ENCODE data around the gene GAS2.
A peak's percentile ranks its signal among the peaks of the same experiment; 100 is the strongest.

Gene GAS2

DNA sequence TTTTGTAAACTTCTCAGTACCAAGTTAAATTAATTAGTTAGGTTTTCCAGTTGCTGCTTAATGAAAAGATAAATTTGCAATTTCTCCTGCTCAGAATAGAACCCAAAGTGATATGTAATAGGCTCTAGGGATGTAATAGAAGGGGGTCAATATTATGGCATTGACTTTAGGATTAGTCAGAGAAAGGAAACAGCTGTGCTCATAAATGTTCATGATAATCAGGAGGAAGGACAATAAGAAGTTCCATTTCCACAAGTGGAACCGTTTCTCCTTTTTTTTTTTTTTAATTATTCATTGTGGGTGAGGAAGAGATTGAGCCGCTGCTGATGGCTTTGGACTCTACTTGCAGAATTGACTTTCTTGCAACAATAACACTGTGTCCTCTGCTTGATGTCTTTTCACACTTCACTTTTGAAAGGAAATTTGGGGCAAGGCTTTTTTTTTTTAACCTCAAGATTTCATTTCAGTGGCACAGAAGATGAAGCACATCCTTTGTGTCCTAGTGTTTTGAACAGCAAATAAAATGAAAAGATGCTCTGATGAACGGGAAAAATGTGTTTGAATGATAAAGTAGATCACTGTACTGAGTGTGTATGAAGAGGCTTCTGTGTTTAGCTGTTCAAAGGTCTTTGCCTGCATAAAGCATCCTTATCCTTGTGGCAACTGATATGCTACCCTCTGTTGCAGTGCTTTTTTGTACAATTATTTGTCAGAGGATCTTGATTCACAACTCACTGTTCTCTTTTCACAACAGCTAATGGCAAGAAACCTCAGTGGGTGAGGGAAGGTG, 62.4 kb downstream of the GAS2 start:
- no peak for DNase-seq

DNA sequence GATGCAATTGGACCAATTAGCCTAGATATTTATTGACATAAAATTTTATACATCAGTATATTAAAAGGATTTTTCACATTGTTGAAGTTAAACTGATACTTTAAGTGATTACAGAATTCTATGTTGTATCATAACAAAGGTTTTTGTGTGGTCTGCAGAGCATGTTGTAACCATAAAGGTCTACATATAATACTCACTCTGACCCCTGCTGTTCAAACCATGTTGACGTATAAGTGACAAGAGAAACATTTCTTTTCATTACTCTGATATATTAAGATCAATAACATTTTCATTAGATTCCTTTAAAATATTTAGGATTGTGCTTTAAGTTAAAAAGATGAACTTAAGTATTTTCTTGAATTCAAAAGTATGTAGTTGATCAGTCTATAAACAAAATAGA, 63.9 kb downstream of the GAS2 start:
- no peak for DNase-seq

DNA sequence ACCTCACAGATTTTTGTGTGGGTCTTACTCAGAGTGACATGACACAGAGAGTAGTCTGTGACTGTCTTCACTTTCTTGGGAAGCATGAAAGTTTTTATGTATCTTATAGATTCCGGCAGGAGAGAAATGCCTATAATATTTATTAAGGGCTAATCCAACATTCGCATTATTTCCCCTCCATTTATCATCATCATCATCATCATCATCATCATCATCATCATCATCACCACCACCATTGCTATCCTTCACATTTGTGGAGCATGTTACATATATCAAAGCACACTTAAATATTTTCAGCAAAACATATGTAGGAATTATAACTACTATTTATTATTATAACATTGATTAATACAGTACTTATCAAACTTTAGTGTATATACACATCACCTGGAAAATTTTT, 66.2 kb downstream of the GAS2 start:
- no peak for DNase-seq

DNA sequence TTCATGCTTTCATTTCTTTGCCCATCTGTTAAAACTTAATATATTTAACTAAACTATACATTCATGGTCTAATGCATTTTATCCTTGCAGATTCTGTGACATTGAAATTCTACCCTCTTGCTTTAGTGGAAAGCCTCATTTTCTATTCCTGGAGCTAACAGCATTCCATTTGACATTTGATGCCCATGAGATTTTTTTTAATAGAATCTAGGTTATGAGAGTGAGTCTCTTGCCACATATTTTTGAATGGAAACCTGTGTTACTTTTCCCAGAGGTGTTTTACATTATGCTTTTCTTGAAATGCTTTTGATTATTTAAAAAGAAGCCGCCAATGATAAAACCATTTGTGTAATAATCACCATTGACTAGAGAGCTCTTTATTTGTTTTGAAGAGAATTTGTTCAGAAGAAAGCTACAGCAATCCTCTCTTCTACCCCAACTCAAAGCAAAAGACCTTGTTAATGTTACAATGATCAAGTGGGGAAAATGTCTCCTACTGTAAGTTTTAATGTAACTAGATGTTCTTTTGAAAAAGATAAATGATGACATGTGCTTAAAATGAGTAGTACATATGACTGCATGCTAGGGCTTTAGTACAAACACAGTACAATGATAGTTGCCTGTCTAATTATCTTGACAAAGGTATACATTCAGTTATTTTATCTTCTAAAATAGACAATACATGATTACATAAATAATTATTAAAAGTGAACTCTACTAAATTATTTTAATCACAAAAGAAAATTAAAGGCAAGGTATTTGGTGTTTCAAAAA, 67.3 kb downstream of the GAS2 start:
- DNase-seq, result no peak

DNA sequence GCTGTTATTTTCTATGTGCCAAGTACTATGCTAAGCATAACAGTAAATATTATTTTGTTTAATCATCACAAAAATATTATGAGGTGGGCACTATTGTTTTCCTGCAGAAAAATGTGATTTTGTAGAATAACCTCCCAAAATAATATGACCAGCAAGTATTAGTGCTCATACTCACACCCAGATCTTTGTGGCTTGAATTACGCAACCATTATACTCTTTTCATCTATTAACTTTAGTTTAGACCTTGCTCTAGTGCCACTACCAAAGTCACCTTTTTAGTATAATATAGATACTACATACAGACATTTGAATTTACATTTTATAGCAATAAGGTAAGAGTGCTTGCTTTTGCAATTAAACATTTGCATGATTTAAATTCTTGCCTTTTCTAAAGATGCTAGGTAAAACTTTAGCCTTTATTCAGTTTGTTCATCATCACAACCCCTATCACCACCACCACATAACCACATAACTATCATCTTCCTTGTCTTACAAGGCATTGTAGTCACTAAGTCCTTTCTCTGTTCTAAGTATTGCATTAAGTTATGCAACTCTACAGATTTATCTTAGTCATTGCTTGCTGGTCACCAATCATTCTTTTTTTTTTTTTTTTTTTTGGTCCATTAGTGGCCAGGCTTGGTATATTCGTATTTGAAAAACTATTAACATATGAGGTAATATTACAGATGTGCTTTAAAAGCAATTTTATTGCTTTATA, 68.4 kb downstream of the GAS2 start:
- DNase-seq, result no peak

DNA sequence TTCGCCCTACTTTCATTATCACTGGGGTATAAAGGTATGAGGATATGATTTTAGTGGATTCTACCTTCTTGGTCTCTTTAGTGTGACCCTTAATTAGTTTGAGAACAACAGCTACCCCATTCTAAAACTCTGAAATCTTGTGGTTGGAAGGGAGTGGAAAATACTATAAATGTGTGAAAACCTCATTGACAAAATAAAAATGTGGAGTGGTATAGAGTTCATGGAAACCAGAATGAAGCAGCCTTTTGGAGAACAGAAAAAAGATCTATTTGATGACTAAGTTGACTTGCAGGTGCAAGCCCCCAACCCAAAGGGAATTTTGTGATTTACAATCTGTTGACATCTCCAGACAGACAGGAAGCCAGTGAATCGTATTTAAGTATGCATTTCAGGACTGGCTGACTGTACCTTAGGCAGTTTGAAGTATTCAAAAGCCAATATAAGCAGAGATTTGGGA, 75.8 kb downstream of the GAS2 start:
- DNase-seq, result peak; percentile 56

DNA sequence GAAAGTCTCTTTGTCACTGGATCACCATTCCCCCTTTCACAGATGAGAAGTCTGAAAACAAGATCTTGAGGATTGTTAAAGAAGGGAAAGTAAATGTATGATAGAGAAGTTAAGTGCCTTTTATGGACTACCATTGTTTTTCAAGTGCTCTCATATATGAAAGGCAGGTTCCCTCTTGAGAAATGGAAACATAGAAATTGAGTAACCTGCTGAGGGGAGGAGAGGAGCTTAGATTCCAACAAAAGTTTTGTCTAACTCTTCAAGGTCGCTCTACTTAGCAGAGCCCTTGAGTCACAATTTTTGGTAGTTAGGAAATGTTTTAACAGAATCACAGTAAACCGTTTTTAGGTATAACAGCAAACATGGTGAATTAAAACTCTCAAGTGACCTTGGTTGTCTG, 83.1 kb downstream of the GAS2 start:
- no peak for DNase-seq

DNA sequence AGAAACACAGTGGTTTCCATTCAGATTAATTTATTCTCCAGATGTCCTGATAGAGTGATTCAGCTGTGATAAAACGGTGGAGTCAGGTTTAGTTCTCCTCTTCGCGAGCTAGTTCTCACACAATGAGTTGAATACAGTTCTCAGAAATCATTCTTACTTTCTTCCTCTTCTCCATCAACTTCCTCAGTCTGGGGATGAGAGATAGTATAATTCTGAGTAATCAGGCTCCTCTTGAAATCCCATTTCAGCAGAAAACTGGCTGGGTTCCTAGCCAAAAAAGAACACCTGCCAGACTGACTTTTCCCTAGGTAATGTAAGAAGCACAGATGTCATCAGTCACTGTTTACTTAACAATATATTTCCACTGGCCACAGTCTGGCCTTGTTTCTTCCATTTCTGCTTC, 86.5 kb downstream of the GAS2 start:
- peak; percentile 51 for DNase-seq

DNA sequence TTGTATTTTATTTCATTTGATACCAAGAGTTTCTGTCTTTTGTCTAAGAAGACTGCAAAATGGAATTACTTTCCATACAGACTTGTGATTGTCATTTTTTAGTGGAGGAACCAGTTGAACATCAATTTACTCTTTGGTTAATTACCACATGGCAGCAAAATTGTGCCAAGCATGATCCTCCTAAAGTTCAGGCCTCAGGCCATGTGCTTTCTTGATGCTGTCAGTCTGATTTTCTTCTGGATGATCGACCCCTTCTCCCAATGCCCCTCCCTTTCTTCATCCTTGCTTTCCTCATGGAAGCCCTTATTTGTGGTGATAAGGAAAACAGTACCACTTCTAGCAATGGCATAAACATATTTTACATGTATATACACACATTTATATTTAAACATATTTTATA, 87.0 kb downstream of the GAS2 start:
- no peak for DNase-seq

DNA sequence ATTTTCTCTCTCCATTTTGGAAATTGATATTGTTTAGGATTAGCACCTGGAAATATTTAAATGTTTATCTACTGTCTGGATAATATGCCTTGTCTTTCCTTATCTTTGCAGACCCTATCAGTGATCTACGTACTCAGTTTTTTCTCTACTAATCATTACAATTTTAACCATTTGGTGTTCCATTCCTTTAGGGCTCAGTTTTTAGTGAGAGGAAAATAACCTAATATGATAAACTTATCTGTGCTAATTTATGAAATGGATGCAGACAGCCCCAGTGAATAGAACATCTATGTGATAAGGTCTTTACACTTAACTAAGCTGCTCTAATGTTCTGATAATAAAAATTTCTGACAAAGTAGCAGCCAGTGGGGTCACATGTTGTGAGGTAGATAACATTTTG, 94.7 kb downstream of the GAS2 start:
- no peak for DNase-seq

DNA sequence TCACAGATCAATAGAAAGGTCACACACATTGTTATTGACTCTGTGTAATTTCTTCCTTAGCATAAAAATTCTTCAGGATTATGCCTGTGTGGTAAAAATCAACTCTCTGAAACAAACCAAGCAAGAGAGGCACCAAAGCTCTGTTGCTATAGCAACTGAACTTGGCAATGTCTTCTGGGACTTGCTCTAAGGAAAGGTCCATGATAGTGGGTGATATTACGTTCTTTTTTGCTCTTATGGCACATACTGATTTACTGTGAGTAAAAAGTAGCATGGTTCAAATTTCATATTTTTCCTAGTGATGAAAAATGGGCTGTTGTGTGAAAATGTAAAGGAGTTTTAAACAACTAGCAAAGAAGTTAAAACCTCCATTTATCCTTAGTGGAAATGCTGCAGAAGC, 96.8 kb downstream of the GAS2 start:
- DNase-seq, result no peak

DNA sequence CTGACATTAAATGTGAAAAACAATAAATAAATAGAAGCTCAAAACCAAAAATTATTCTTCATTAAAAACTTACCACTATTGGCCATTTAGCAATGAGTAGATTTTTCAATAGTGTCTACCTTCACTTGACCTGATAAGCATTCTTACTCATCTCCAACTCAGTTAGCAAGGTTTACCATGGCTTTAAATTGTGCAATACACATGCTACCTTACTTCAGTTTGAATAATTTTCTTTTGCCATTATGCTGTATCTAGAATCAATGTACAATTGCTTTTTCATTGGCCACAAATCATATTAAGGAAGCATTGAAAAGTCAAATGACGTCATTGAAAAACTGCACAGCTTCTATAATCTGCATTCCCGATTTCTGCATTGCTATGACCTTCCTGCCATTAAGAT, 98.3 kb downstream of the GAS2 start:
- DNase-seq, result no peak

DNA sequence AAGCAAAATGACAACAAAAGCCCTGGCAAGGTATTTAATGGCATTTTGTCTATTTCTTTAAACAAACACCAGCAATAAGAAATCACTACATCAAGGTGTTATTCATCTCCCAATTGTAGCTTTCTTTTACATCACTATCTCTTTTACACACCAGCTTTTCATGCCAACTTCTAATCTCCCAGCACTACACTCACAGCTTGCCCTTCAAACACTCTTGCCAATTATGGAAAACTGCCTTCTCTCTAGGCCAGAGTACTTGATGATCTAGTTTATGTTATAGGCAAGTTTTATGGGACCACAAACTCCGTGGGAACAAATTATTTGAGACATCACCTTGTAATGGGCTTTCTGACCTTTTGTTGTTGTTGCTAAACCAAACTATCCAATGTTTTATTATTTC, 101.9 kb downstream of the GAS2 start:
- no peak for DNase-seq

DNA sequence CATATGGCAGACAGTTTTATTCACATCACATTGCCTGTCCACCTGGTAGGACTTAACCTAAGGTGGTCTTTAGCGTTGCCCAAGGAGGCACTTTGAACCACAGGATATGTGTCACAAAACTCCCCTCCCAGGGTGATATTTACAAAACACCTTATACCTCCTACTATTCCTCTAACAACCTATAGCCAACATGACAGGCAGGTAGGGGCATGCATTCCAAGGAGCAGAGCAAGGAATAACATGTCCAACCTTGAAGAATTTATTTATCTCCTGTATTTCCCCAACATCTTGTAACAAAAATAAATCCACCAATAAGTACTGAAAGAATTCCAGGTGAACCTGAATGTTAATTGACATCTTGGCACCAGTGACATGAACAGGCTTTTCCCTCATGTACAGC, 102.7 kb downstream of the GAS2 start:
- DNase-seq, result no peak

DNA sequence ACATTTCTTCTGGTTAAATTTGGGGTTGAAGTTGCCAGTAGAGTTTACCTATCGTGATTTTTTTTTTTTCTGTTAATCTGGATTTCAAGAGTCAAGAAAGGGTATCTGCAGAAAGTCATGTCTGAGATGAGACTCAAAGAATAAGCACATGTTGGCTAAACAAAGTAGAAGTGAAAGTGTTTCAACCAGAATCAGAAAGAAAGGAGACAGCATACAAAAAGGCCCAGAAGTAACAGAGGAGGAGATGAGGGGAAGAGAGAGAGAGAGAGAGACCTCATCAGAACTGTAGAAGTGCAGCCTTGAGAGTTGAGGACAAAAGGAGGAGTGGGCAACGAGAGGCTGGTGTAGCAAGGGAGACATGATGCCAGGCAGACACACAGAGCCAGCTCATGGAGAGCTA, 108.3 kb downstream of the GAS2 start:
- no peak for DNase-seq

DNA sequence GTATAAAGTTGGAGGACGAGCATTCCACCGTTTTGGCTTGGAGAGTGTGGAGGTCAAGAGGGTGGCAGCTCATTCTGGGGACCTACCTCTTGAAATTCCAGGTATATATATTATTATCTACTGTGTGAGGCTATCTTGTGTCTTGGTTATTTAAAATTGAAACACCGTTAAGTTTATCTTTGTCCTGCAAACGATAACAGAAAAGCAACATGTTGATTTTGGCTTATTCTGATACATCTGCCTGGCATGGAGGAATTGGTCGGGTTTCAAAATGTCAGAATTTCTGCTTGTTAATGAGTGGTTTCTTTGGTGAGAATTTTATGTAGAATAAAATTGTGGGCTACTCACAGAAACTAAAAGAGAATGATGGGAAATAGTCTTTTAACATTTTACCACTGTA, 108.8 kb downstream of the GAS2 start:
- DNase-seq, result no peak

DNA sequence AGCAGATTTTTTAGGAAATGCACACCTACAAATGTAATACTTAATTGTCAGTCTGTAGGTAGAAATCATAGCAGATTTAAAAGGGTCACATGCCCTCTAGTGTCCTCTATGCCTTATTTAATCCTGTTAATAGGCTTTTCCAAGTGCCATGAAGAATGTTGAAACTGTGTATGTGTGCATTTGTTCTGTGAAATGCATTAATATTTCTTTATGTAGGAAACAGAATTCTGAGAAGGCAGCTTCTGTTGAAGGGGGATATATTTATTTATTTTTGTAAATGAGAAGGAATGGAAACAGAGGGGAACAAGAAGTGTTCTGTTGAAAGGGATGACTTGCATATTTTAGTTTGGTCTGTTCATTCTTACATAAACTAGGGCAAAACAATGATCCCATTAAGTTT, 112.2 kb downstream of the GAS2 start:
- DNase-seq, result no peak

DNA sequence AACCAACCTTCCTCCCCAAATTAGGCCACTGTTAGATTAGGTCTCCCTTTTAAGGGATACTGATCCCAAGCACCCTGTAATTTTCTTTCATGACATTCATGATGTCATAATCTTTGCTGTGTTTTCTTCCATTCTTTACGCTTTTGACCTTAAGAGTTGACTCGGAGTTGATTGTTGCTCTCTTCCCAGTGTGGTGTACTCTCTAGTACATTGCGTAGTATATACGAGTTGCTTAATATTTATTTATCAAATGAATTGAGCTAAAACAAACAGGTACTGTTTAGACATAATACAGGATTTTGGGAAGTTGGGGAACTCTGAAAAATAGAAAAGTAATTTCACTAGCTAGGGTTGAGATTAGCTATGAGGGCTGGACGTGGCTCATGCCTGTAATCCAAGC, 113.4 kb downstream of the GAS2 start:
- no peak for DNase-seq

DNA sequence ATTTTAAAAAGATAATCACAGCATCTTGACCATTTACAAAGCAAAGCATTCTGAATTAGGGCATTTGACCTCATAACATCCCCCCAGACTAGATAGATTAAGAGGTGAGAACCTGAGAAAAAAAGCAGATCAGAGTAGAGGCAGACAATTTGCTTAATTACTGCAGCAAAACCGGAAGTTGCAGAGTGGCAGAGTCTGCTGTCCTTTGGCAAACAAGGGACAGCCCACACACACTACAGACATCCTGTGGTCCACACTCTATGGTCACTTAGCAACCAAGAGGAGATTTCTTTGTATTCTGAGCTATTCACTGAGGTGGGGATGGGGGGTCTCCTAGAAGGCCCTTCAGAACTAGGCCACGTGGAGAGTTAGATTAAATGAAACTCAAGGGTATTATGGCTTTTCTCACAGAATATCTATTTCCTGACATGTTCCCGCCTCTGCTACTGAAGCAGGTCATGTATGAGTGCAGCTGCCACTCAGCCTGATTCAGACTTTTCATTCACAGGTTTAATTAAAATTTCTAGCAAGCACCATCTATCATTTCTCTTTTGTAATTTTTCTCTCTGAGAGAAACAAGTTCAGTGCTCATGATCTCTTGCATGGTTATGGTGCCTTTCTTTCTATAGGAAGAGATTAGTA, 114.7 kb downstream of the GAS2 start:
- DNase-seq, result no peak

DNA sequence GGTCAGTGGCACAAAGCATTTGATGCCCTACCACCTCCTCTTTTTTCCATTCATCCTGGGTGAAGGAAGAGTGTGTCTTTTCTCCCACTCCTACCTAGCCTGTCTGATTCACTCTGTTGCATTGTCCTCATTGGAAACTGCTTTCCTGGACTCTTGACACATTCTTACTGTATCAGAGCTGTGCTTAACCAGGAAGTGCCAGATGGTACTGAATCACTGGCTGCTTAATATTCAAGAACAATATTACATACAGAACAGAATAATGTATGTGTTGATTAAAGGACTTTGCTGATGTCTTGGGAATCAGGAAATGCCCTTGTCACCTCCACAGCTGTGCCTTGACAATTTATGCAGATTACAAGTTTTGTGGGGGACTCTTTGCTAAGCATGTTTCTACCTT, 118.8 kb downstream of the GAS2 start:
- DNase-seq, result no peak

DNA sequence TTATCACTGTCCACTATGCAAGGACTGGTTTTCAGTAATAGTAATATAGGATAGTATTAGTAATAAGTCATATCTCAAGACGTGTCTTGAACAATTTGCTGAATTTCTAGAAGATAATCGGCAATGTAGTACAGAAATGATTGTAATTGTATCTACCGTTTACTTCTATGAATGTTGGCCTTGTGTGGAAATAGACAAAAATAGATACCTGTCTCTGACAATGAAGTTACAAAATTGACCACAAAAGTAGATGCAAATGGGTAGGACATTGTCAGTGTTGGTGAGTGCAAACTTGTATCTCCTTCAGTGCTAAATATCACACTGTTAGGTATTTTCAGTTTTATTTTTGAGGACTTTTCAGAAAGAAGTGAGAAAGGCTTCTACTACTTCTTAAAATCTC, 120.1 kb downstream of the GAS2 start:
- DNase-seq, result no peak

DNA sequence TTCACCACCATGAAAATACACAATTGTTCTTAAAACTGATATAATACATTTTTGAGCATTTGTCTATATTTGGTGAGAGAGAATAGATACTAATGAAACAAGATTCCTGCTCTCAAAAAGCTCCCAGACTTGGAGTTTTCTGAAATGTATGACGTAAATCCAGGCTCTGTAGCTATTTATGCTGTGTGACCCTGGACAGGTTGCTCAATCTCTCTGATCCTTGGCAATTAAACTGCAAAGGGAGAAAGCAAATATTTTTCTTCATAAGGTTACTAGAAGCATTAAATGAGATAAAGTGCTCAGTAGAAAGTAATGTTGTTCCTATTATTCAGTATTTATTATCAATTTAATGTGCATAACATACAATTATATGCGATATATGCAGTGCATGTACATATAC, 120.6 kb downstream of the GAS2 start:
- DNase-seq, result no peak

DNA sequence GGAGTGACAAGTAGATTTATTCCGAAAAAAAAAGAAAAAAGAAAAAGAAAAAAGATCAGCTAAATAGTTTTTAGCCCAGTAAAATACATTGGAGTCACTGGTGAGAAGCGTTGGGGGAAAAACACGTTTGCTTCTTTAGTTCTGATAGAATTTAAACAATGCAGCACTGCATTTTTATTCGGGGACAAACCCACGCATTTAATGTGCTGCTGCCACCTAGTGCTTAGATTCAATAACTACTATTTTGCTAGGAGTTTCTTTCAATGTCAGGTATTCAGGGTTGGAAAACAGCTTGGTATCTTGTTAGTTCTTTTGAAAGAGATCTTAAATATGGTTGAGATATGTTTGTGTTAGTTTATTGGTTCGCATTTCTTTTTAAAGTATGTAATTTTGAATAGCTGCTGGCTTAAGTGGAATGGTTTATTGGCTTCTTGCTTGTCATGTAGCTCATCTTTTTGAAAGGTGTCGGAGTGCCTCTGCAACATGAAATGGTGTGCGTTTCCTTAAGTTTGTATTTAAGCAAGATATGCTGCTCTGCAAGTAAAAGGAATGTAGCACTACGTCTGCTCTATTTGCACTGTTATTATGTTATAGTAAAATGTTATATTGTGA, 121.2 kb downstream of the GAS2 start:
- DNase-seq, result peak; percentile 30
